ENCODE measurements around the gene TMEM203. TPM values are rescaled to one million over a fixed set of nuclear protein-coding genes. Genes with fewer than 3 reads are reported as not detected.

Gene TMEM203
- total and polyA plus RNA-seq, 10 of the 15 experiments (the other 5 are each of a cell fraction or from before 2014, with no cell fraction given): 7.2 to 68.1 (median 33.8) TPM

DNA sequence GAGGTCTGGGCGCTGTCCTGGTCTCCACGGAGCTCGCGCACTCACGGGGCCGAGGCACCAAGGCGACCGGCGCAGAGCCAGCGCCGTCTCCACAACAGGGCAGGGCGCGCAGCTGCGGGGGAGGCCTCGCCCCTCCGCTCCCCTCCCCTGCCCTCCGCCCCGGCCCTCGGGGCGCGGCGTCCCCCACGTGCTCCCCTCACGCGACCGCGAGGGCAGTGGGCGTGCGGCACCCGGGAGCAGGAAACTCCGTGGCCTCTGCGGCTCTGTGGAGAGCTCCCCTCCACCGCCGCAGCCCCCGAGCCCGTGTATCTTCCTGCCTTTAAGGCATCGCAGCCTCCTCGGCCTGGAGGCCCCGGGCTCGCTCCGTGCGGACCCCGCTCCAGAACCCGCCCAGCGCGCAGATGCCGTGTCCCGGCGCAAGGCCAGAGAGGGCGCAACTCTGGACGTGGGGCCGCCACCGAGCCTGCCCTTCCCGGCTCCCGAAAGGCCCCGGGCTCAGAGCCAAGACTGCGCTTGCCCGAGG is 34.9 kb upstream of the TMEM203 start (continued):
- no peak for TF ChIP-seq ETV6 (conservative IDR thresholded peaks at IDR 0.05 in 1 of 2, IDR thresholded peaks at IDR 0.05 in 1 of 2; ENCODE audit: borderline replicate concordance in 1 of 2, low read depth in 1 of 2)
- TF ChIP-seq, protein P1, sequence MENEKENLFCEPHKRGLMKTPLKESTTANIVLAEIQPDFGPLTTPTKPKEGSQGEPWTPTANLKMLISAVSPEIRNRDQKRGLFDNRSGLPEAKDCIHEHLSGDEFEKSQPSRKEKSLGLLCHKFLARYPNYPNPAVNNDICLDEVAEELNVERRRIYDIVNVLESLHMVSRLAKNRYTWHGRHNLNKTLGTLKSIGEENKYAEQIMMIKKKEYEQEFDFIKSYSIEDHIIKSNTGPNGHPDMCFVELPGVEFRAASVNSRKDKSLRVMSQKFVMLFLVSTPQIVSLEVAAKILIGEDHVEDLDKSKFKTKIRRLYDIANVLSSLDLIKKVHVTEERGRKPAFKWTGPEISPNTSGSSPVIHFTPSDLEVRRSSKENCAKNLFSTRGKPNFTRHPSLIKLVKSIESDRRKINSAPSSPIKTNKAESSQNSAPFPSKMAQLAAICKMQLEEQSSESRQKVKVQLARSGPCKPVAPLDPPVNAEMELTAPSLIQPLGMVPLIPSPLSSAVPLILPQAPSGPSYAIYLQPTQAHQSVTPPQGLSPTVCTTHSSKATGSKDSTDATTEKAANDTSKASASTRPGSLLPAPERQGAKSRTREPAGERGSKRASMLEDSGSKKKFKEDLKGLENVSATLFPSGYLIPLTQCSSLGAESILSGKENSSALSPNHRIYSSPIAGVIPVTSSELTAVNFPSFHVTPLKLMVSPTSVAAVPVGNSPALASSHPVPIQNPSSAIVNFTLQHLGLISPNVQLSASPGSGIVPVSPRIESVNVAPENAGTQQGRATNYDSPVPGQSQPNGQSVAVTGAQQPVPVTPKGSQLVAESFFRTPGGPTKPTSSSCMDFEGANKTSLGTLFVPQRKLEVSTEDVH (IDR thresholded peaks at IDR 0.05; ENCODE audit: low read depth, partially characterized antibody): no peak
- TF ChIP-seq, protein P2, sequence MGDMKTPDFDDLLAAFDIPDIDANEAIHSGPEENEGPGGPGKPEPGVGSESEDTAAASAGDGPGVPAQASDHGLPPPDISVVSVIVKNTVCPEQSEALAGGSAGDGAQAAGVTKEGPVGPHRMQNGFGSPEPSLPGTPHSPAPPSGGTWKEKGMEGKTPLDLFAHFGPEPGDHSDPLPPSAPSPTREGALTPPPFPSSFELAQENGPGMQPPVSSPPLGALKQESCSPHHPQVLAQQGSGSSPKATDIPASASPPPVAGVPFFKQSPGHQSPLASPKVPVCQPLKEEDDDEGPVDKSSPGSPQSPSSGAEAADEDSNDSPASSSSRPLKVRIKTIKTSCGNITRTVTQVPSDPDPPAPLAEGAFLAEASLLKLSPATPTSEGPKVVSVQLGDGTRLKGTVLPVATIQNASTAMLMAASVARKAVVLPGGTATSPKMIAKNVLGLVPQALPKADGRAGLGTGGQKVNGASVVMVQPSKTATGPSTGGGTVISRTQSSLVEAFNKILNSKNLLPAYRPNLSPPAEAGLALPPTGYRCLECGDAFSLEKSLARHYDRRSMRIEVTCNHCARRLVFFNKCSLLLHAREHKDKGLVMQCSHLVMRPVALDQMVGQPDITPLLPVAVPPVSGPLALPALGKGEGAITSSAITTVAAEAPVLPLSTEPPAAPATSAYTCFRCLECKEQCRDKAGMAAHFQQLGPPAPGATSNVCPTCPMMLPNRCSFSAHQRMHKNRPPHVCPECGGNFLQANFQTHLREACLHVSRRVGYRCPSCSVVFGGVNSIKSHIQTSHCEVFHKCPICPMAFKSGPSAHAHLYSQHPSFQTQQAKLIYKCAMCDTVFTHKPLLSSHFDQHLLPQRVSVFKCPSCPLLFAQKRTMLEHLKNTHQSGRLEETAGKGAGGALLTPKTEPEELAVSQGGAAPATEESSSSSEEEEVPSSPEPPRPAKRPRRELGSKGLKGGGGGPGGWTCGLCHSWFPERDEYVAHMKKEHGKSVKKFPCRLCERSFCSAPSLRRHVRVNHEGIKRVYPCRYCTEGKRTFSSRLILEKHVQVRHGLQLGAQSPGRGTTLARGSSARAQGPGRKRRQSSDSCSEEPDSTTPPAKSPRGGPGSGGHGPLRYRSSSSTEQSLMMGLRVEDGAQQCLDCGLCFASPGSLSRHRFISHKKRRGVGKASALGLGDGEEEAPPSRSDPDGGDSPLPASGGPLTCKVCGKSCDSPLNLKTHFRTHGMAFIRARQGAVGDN (IDR thresholded peaks at IDR 0.05): peak; percentile 82
- TF ChIP-seq KDM1A (IDR thresholded peaks at IDR 0.05; ENCODE audit: borderline replicate concordance): no peak
- TF ChIP-seq CEBPB (IDR thresholded peaks at IDR 0.05; ENCODE audit: borderline replicate concordance in 1 of 2, low read depth in 2 of 2, low read length in 2 of 2): no peak
- no peak for TF ChIP-seq PAX8 (IDR thresholded peaks at IDR 0.05)
- TF ChIP-seq SRF (IDR thresholded peaks at IDR 0.05; ENCODE audit: low read depth in 2 of 2, low read length in 2 of 2): 0 out of 4 replicates have a peak, but pooled peaks of 1 of the 2 experiments have one; percentile 8
- no peak for TF ChIP-seq CBFB (IDR thresholded peaks at IDR 0.05; ENCODE audit: low read depth)
- peak; percentile 93; the same call in 1 of the 2 replicates for TF ChIP-seq SMARCA5 (IDR thresholded peaks at IDR 0.05)
- no peak for TF ChIP-seq KLF5 (IDR thresholded peaks at IDR 0.05; ENCODE audit: partially characterized antibody)
- TF ChIP-seq RUNX3 (IDR thresholded peaks at IDR 0.05; ENCODE audit: low read length): no peak
- TF ChIP-seq YBX1 (IDR thresholded peaks at IDR 0.05): no peak
- TF ChIP-seq GABPA (IDR thresholded peaks at IDR 0.05; ENCODE audit: low read depth): no peak
- TF ChIP-seq, protein P3, sequence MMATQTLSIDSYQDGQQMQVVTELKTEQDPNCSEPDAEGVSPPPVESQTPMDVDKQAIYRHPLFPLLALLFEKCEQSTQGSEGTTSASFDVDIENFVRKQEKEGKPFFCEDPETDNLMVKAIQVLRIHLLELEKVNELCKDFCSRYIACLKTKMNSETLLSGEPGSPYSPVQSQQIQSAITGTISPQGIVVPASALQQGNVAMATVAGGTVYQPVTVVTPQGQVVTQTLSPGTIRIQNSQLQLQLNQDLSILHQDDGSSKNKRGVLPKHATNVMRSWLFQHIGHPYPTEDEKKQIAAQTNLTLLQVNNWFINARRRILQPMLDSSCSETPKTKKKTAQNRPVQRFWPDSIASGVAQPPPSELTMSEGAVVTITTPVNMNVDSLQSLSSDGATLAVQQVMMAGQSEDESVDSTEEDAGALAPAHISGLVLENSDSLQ (IDR thresholded peaks at IDR 0.05): no peak
- TF ChIP-seq RFX5 (IDR thresholded peaks at IDR 0.05; ENCODE audit: low read depth, low read length): no peak
- no peak for TF ChIP-seq ZBED1 (IDR thresholded peaks at IDR 0.05; ENCODE audit: borderline replicate concordance)
- TF ChIP-seq, protein P4, sequence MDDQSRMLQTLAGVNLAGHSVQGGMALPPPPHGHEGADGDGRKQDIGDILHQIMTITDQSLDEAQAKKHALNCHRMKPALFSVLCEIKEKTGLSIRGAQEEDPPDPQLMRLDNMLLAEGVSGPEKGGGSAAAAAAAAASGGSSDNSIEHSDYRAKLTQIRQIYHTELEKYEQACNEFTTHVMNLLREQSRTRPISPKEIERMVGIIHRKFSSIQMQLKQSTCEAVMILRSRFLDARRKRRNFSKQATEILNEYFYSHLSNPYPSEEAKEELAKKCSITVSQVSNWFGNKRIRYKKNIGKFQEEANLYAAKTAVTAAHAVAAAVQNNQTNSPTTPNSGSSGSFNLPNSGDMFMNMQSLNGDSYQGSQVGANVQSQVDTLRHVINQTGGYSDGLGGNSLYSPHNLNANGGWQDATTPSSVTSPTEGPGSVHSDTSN (IDR thresholded peaks at IDR 0.05; ENCODE audit: insufficient replicate concordance, low read depth, low read length): no peak
- TF ChIP-seq KAT2A (conservative IDR thresholded peaks at IDR 0.05; ENCODE audit: control insufficient read depth, low read depth, low read length): no peak
- TF ChIP-seq ZNF384 (IDR thresholded peaks at IDR 0.05; ENCODE audit: borderline replicate concordance, low read depth, low read length): no peak
- no peak for TF ChIP-seq JUNB (IDR thresholded peaks at IDR 0.05)
- TF ChIP-seq MYC (IDR thresholded peaks at IDR 0.05; ENCODE audit: insufficient read depth, insufficient read length, insufficient replicate concordance, low read length, severe bottlenecking): peak; percentile 91
- no peak for TF ChIP-seq MTA3 (IDR thresholded peaks at IDR 0.05; ENCODE audit: borderline replicate concordance, low read length)
- no peak for TF ChIP-seq FOXK2 (IDR thresholded peaks at IDR 0.05)

Data from GM12878 (cell line).